ENCODE measurements around the gene TBC1D16.
"Not testable (repeated sequence)": the region's sequence is repeated elsewhere in the genome, so short reads cannot be mapped to it uniquely, and the experiment has no call there.

Gene TBC1D16

DNA sequence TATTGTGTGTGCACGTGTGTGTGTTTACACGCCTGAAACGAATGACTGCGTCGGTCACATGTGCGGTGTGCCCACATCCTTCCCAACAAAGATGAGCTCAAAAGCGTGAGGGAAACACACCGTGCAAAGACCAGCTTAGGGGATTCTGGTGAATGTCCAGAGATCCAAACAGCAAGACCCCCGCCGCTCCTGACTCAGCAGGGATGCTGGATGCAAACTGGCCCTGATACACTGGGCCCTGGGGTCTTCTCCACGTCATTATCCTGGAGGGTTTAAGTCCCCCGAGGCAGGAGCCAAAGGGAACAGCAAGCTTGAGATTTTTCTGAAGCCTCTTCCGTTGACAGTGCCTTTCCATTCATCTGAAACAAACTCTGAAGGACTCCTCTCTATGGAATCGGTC lies 59.2 kb downstream of the TBC1D16 start:
- DNase-seq (ENCODE audit: low spot score) = no peak

DNA sequence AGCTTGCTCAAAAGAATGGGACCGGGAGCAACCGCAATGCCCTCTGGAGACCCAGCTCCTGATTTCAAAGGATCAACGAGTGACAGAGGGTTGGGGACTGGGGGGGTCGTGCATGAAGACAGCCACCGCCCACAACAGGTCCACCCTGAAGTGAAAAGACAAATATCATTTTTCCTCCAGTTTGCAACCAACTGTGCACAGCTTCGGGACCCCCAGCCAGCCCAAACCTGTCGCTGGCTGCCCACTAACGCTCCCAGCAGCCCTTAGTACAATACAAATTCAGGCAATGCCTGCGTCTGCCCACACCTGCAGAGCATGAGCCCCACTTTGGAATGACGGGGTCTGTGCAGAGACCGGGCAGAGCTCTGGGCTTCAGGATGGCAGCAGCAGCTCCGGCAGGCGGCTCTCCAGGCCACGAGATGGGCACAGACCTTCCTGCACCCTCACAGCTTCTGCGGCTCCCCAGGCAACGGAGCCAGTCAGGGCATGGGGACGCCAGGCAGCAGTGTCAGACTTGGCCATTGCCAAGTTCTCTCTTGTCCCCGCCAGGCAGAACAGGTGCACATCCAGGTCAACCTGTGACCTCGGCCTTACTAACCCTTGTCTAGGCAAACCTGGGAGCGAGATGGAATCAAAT lies 60.1 kb downstream of the TBC1D16 start:
- no peak for DNase-seq (ENCODE audit: low spot score)

DNA sequence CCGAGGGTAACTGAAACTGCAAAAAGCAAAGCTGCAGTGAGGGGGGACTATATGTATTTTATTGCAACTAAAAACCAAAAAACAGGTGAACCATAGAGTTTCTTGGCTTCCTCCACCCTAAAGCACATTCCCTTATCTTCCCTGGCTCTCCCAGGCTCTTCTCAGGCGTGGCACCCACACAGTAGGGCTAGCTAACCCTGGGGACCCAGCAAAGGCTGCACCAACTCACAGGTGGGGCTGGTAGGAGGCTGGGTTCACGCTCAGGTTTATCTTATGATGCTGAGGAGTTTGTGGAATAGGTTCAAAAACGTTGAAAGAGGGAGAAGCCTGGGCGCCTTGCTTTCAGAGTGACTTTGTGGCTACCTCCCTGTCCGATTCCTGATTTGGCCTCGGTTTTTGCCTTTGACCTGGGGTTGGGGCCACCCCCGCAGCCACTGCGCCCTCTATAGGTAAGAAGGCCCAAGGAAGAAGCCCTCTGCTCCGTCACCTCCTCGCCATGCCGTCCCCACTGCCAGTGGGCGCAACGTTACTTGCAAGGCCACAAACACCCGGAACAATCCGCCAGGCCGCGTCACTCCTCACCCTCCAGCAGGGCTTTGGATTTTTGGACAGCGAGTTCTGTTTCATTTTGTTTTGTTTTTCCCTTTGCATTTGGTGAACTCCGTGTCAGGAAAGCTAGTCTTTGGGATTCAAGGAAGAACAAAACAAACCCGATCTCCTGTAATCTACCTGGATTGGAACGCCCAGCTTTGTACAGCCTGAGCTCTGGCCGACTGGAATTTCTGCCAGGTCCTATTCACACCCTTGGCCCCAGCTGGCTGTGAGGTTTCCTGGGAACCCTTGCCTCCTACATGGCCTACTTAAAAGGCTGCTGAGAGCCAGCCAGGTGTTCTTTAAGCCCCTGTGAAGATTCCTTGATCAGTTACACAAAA lies 60.8 kb downstream of the TBC1D16 start:
- no peak for DNase-seq (ENCODE audit: low spot score)

DNA sequence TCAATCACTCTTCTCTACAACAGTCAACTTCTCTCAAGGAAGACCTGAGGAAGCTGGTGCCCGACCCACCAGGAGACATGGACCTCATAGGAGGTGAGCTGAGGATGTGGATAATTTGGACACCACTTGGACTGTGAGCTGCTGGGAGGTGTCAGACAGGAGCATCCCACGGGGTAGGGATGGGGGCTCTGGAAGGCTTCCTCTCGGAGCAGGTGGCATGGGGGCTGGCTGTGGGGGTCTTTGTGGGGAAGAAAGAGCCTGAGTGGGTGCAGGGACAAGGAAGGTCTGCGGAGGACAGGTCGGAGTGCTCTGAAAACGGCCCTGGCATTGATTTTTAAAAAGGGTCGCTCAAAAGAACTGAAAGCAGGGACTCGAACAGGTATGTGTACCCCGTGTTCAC lies 64.0 kb downstream of the TBC1D16 start:
- no peak for DNase-seq (ENCODE audit: low spot score)

DNA sequence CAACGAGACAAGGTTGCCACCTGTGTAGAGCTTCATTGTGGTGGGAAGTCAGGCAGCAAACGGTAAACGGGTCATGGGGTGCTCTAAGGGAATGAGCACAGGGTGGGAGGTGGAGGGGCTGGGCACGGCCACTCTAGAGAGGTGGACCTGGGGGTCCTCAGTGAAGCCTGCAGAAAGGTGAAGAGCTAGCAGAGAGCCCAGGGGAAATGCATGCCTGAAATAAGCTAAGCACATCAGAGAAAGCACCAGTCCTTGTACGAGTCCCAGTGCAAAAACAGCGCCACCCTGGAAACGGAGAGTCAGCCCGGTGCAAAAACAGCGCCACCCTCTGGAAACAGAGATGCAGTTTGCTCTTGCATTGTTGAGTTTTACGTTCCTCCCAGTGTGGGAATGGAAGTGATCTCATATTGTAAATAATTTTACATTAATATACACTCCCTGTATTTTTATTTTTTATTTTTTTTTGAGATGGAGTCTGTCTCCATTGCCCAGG lies 65.0 kb downstream of the TBC1D16 start:
- peak; percentile 33 for DNase-seq (ENCODE audit: low spot score)

DNA sequence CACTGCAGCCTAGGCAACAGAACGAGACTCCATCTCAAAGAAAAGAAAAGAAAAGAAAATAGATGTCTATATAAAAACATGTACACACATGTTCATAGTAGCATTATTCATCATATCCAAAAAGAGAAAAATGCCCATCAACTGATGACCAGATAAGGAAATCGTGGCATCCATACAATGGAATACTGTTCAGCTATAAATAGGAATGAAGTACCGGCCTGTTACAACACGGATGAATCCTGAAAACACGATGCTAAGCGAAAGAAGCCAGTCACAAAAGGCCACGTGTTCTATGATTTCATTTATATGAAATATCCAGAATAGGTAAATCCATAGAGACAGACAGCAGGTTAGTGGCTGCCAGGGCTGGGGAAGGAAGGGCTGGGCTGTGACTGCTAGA lies 65.8 kb downstream of the TBC1D16 start:
- DNase-seq (ENCODE audit: low spot score) = no peak

DNA sequence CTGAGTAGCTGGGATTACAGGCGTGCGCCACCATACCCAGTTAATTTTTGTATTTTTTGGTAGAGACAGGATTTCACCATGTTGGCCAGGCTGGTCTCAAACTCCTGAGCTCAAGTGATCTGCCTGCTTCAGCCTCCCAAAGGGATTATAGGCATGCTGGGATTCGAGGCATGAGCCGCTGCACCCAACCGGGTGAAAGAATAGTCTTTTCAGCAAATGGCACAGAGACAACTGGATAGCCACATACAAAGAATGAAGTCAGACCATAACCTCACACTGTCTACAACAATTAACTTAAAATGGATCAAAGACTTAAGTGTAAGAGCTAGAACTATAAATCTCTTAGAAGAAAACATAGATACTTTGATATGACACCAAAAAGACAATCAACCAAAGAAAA lies 67.6 kb downstream of the TBC1D16 start:
- DNase-seq (ENCODE audit: low spot score) = no peak

DNA sequence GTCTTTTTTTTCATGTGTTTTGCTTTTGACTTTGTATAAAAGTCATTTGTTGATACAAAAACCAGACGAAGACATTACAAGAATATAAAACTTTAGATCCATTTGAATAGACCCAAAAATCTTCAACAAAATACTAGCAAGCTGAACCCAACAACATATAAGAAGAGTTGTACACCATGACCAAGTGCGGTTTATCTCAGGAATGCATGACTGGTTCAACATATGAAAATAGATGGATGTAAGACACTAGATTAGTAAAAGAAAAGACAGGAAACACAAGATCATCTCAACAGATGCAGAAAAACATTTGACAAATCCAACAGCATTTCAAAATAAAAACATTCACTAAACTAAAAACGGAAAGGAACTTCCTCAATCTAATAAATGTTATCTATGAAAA lies 69.0 kb downstream of the TBC1D16 start:
- DNase-seq (ENCODE audit: low spot score) = no peak

DNA sequence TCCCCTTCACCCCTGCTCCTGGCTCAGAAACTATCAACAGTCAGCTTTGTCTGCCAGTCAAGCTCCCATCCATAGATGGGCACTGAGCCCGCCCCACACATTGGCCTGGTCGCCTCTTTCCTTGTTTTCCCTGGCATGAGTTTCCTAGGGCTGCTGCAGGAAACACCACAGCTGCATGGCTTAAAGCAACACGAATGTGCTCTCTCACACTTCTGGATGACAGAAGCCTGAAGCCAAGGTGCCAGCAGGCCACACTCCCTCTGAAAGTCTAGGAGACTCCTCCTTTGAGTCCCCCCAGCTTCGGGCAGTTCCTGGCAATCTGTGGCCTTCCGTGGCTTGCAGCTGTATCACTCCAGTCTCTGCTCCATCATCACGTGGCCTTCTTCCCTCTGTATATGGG lies 69.9 kb downstream of the TBC1D16 start:
- DNase-seq (ENCODE audit: low spot score) = no peak

DNA sequence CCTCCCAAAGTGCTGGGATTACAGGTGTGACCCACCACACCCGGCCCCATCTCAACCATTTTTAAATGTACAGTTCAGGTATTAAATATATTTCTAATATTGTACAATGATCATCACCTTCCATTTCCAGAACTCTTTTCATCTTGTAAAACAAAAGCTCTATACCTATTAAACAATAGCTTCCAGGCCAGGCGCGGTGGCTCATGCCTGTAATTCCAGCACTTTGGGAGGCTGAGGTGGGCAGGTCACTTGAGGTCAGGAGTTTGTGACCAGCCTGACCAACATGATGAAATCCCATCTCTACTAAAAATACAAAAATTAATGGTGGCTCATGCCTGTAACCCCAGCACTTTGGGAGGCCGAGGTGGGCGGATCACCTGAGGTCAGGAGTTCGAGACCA lies 73.2 kb downstream of the TBC1D16 start:
- not testable (repeated sequence) for DNase-seq (ENCODE audit: low spot score)

DNA sequence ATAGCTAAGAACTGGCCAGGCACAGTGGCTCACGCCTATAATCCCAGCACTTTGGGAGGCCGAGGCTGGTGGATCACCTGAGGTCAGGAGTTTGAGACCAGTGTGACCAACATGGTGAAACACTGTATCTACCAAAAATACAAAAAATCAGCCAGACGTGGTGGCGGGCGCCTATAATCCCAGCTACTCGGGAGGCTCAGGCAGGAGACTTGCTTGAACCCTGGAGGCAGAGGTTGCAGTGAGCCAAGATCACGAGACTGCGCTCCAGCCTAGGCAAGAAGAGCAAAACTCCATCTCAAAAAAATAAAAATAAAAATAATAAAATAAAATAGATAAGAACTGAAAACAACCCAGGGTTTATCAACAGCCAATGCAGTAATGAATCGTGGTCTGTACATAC lies 74.1 kb downstream of the TBC1D16 start:
- not testable (repeated sequence) for DNase-seq (ENCODE audit: low spot score)

DNA sequence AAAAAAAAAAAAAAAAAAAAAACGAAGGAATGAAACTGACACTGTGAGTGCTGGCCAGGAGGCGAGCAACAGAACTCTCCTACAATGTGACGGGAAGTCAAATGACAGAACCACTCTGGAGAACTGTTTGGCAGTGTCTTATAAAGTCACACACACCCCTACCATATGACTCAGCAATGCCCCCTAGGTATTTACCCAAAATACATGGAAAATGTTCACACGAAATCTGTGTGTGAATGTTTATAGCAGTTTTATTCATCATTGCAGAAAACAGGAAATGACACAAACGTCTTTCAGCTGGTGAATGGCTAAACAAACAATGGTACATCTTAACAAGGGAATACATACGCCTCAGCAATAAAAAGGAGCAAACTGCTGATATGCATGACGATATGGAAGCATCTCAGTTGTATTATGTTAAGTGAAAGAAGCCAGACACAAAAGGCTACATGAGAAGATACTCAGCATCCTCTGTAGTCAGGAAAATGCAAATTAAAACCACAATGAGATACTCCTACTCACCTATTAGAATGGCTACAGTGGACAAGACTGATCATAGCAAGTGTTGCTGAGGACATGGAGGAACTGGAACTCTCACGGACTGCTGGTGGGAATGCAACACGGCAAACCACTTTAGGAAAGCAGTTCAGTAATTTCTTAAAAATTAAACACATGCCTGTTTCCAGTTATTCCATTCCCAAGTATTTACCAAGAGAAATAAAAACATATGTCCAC lies 74.7 kb downstream of the TBC1D16 start:
- DNase-seq (ENCODE audit: low spot score) = no peak

DNA sequence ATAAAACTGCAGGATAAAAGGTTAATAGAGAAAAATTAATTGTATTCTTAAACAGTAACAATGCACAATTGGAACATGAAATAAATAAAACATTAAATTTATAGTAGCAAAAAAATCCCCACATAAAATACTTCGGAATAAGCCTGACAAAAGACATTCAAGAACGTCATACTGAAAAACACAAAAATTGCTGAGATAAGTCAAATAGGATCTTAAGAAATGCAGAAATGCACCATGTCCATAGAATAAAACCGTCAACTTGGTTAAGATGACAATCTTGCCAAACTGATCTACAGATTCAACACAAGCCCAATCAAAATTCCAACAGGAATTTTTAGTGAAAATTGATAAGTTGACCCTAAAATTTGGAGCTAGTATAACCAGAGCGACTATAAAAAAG lies 76.6 kb downstream of the TBC1D16 start:
- DNase-seq (ENCODE audit: low spot score) = no peak

DNA sequence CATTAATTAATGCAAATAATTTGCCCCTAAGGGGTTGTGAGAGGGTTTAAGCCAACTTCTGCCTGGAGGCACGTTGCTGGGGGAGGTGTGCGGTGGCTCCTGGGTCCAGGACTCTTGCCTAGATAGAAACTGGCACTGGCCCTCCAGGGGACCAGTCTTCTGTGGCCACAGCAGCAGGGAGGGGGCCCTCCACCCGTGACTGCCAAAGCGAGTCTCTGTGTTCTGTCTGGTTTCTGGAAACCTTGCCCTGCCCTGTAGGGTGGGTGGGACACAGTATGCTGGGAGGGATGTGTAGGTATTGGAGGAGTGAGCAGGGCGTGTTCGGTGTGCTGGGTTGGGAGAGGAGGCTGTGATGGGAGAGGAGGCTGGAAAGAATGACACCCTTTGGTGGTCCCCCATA lies 78.8 kb downstream of the TBC1D16 start:
- no peak for DNase-seq (ENCODE audit: low spot score)

DNA sequence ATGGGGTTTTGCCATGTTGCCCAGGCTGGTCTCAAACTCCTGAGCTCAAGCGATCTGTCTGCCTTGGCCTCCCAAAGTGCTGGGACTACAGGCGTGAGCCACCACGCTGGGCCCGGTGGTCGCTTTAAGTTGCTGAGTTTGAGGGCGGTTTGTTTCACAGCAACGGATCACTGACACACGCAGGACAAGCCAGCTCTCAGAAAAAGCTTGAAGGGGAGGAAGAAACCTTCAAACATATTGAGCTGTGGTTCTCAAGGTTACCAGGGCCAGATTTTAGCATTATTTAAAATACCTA lies 79.3 kb downstream of the TBC1D16 start:
- DNase-seq (ENCODE audit: low spot score) = not testable (repeated sequence)

DNA sequence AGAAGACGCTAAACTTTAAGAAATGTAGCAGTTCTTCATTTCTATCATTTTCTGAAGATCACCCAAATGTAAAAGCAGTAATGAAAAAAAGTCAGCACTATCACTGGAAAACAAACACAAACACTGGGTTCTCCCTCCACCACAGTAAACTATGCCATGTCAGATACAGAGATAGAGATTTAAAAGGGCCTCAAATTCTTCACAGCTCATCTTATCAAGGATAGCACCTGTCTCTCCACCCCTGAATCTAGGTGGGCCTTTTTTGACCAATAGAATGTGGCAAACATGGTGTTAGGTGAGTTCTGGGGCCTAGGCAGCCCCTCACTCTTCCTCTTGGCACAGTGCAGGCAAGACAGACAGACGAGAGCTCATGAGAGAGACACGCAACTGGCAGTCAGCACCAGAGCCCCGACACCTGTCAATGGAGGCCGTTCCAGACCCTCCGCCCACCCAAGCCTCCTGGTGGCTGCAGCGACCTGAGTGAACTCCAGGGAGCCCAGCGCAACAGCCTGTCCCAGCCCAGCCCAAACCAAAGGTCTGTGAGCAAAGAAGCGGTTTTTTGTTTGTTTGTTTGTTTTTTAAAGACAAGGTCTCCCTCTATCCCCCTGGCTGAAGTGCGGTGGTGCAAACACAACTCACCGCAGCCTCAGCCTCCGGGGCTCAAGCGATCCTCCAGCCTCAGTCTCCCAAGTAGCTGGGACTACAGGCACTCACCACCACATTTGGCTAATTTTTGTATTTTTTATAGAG lies 79.8 kb downstream of the TBC1D16 start:
- DNase-seq (ENCODE audit: low spot score) = no peak

DNA sequence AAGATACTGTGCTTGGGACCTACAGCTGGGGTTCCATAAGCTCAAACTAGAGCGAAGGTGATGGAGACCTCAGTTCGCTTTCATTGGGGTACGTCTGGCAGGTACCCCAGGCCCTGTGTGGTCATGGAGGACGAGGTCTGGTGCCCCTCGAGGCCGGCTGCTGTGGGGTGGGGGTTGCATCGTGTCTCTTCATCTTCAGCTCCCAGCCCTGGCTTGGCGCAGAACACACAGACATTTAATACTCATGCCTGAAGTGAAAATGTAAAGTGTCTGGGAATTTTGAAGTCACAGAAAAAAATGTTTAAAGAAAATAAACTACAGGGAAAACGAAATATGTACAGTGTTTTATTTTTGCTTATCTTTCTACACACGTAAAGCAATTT lies 80.5 kb downstream of the TBC1D16 start:
- no peak for DNase-seq (ENCODE audit: low spot score)

DNA sequence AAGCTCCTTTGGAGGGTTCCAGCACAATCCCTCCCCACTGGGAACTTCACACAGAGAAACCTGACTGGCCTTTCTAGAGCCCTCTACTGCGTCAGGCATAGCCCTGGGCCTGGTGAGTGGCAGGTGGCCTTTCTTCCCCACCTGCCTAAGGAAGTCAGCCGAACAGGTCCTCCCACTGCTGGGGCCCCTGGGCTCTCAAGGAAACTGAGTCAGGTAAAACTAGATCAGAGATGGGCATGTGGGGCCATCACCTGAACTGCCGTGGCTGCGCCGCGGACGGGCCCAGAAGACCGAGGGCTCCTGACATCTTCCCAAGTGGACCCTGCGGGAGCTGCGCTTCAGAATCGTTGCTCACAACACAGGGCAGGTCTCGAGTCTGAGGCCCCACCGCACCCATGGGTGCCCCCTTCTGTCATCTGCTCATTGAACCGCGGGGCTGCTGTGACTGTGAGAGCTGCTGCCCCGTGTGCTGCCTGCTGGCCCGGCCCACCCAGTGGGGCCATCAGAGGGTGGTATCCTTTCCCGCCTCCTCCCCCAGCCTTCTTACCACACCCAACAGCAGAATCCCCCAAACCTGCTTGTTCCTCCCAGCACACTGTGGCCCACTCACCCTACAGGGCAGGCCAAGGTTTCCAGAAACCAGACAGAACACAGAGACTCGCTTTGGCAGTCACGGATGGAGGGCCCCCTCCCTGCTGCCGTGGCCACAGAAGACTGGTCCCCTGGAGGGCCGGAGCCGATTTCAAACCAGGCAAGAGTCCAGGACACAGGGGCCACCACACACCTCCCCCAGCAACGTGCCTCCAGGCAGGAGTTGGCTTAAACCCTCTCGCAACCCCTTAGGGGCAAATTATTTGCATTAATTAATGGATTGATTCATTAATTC lies 81.1 kb downstream of the TBC1D16 start:
- no peak for DNase-seq (ENCODE audit: low spot score)

DNA sequence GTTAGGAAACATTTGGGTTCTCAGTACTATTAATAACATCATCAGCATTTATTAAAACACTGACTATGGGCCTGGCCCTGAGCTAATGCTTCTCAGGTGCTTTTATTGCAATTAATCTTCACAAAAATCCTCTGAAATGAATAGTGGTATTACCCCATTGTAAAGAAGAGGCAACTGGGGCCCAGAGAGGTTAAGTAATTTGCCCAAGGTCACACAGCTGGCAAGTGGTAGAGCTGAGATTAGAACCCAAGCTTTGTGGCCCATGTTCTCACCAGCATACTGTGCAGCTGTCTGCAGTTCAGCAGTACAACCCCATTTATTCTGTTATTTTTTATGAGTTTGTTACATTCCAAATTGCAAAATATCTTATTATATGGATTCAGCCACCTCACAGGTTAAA lies 82.3 kb downstream of the TBC1D16 start:
- DNase-seq (ENCODE audit: low spot score) = no peak

DNA sequence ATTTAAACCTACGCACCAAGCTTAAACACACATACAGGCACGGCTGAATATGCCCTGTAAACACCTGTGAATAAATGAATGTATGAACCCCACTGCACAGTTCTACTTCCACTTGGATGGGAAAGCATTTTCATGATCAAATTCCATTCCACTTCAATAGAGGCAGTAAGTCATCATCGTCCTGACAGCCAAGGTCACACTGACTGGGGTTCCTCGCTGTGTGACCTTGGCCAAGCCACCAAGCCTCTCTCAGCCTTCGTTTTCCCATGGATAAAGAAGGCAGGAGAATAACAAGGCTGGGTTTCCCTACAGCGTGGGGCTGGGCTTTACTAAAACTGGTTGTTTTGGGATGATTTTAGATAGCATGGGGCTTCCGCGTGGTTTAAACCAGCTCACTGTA lies 82.8 kb downstream of the TBC1D16 start:
- DNase-seq (ENCODE audit: low spot score) = no peak

DNA sequence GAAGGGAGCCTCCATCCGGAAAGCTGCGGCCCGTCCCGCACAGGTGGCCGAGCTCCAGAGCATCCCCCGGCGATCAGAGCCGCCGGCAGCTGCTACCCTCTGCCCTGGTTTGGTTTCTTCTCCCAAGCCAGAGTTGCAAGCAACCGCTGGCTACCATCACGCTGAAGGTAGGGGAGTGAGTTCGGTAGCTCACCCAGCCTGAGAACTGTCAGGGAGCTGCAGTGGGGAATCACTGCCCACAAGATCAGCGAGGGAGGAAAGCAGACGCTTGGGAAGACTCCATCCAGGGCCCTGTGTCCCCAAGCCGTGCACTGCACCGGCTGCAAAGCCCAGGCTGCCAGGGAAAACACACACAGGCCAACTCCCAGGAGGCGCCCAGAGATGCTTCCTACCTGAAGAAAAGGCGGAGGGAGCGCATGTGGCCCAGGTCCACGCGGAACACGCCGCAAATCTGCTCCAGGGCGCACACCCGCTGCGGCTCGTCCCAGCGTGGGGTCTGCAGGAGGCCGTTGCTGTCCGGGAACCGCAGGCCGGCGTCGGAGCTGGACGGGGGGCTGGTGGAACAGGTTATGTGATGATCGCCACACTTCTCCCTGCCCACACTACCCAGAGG lies 83.3 kb downstream of the TBC1D16 start:
- no peak for DNase-seq (ENCODE audit: low spot score)
